Measurements from ENCODE around the gene AFMID. TPM values are rescaled to one million over a fixed set of nuclear protein-coding genes. Genes with fewer than 3 reads are reported as not detected.

Gene AFMID
- total and polyA plus RNA-seq, 9 donors, result 32.4 to 69.5 (median 41.2) TPM

- no peaks in the 10 kb centered on the region for H3K36me3 ChIP-seq
- DNase-seq, result peak in 3 of 5 donors; percentile 38 to 45 (median 44)
- H3K27ac ChIP-seq, result no peak overlapping the region
- TF ChIP-seq CTCF (IDR thresholded peaks at IDR 0.05) (no peak), EP300 (IDR thresholded peaks at IDR 0.05) (no peak), POLR2A (IDR thresholded peaks at IDR 0.05) (no peak)
- no peaks in the 10 kb centered on the region for H3K9me3 ChIP-seq
- intact Hi-C loops (cut with DNase I), result loop anchor here in 1 of 4 donors (10.0 kb wide), 1 partner anchor 110 kb away; the partner anchor contains the start of gene SOCS3
- 80 to 89% (median 85%) methylated on average over 18 of the region's 18 CpGs for WGBS, 3 donors
- no peaks in the 10 kb centered on the region for H3K27me3 ChIP-seq
- peaks cover 18% of the 10 kb centered on the region for H3K4me1 ChIP-seq (ENCODE audit: insufficient read depth)
- no peak overlapping the region for H3K4me3 ChIP-seq
Observed at GRCh38 chr17:78255029-78255656, 68.0 kb downstream of the AFMID start.

GRCh38 chr17:78255953-78256706, 69.0 kb downstream of the AFMID start:
- Histone ChIP-seq H3K9me3 (no peaks in the 10 kb centered on the region), H3K4me3 (no peak overlapping the region), H3K4me1 (ENCODE audit: insufficient read depth) (peaks cover 18% of the 10 kb centered on the region), H3K36me3 (no peaks in the 10 kb centered on the region), H3K27me3 (no peaks in the 10 kb centered on the region), H3K27ac (peak overlapping the region in 1 of 2 donors; percentile 40)
- intact Hi-C loops (cut with DNase I), result loop anchor here in 1 of 4 donors (10.0 kb wide), 1 partner anchor 109 kb away; the partner anchor contains the start of gene SOCS3
- DNase-seq, result peak in 2 of 5 donors; percentile 32 to 33
- 50 to 69% (median 55%) methylated on average over 14 of the region's 14 CpGs for WGBS, 3 donors
- TF ChIP-seq CTCF (IDR thresholded peaks at IDR 0.05), result no peak
- no peak for TF ChIP-seq POLR2A (IDR thresholded peaks at IDR 0.05)
- no peak for TF ChIP-seq EP300 (IDR thresholded peaks at IDR 0.05)

GRCh38 chr17:78256707-78257591, 69.8 kb downstream of the AFMID start:
- intact Hi-C loops (cut with DNase I), result loop anchor here in 1 of 4 donors (10.0 kb wide), 1 partner anchor 108 kb away; the partner anchor contains the start of gene SOCS3
- Histone ChIP-seq H3K4me1 (ENCODE audit: insufficient read depth) (peaks cover 18% of the 10 kb centered on the region), H3K27ac (peak overlapping the region in 1 of 2 donors; percentile 40)

More at GRCh38 chr17:78256707-78257591, 69.8 kb downstream of the AFMID start:
- peak in 3 of 5 donors; percentile 54 to 70 (median 58) for DNase-seq
- H3K36me3 ChIP-seq, result no peaks in the 10 kb centered on the region
- no peak overlapping the region for H3K4me3 ChIP-seq
- TF ChIP-seq POLR2A (IDR thresholded peaks at IDR 0.05) (no peak), EP300 (IDR thresholded peaks at IDR 0.05) (no peak), CTCF (IDR thresholded peaks at IDR 0.05) (no peak)
- no peaks in the 10 kb centered on the region for H3K9me3 ChIP-seq
- no peaks in the 10 kb centered on the region for H3K27me3 ChIP-seq
- 37 to 50% (median 38%) methylated on average over 18 of the region's 18 CpGs for WGBS, 3 donors

Small RNAs within 50 kb of the gene (small RNA-seq; reads per million reads assigned to genes)
- gene AC087645.1, result not detected

Other genes starting within 250 kb of the AFMID start
- 10 to 100 TPM in 6 of 7 donors, 1 to 10 TPM in 1; 9.2 to 45.3 (median 32.5) TPM for gene TNRC6C, start 228.7 kb upstream of the AFMID start, total RNA-seq
- gene TNRC6C, start 228.7 kb upstream of the AFMID start, polyA plus RNA-seq, result 10 to 100 TPM in 1 of 2 donors, 1 to 10 TPM in 1; 8.7 to 12.1 TPM
- 10 to 100 TPM in 4 of 7 donors, 1 to 10 TPM in 3; 7.2 to 26.8 (median 17.4) TPM for gene TMC6, start 58.6 kb upstream of the AFMID start, total RNA-seq
- gene TMC6, start 58.6 kb upstream of the AFMID start, polyA plus RNA-seq, result 1 to 10 TPM; 1.2 to 7.2 TPM
- 1 to 10 TPM; 1.1 to 4.2 (median 2.4) TPM for gene TMC8, start 56.6 kb upstream of the AFMID start, total RNA-seq
- 1 to 10 TPM in 1 of 2 donors, under 1 TPM in 1; 0.94 to 2.9 TPM for gene TMC8, start 56.6 kb upstream of the AFMID start, polyA plus RNA-seq
- gene C17orf99, start 41.0 kb upstream of the AFMID start, total RNA-seq, result 1 to 10 TPM in 1 of 7 donors, under 1 TPM in 1, not detected in 5; 0.10 to 1.8 TPM
- under 1 TPM in 1 of 2 donors, not detected in 1; 0.11 TPM for gene C17orf99, start 41.0 kb upstream of the AFMID start, polyA plus RNA-seq
- gene SYNGR2, start 18.8 kb upstream of the AFMID start, total RNA-seq, result 10 to 100 TPM; 25.2 to 88.7 (median 45.8) TPM
- 10 to 100 TPM; 11.9 to 51.5 TPM for gene SYNGR2, start 18.8 kb upstream of the AFMID start, polyA plus RNA-seq
- 1 to 10 TPM in 4 of 7 donors, under 1 TPM in 3; 0.35 to 4.9 (median 1.4) TPM for gene TK1, start 310 bp upstream of the AFMID start, total RNA-seq
- 1 to 10 TPM in 1 of 2 donors, under 1 TPM in 1; 0.65 to 1.4 TPM for gene TK1, start 310 bp upstream of the AFMID start, polyA plus RNA-seq
- 1 to 10 TPM in 2 of 7 donors, under 1 TPM in 3, not detected in 2; 0.11 to 1.4 (median 0.24) TPM for gene BIRC5, start 26.9 kb downstream of the AFMID start, total RNA-seq
- 1 to 10 TPM in 1 of 2 donors, under 1 TPM in 1; 0.73 to 1.4 TPM for gene BIRC5, start 26.9 kb downstream of the AFMID start, polyA plus RNA-seq
- gene TMEM235, start 44.3 kb downstream of the AFMID start, total RNA-seq, result not detected
- gene TMEM235, start 44.3 kb downstream of the AFMID start, polyA plus RNA-seq, result under 1 TPM in 1 of 2 donors, not detected in 1; 0.07 TPM
- 100 to 1,000 TPM in 2 of 7 donors, 10 to 100 TPM in 5; 14.4 to 284 (median 56.5) TPM for gene SOCS3, start 172.7 kb downstream of the AFMID start, total RNA-seq
- 10 to 100 TPM; 21.9 to 69.5 TPM for gene SOCS3, start 172.7 kb downstream of the AFMID start, polyA plus RNA-seq
- gene PGS1, start 191.3 kb downstream of the AFMID start, total RNA-seq, result 10 to 100 TPM; 27.2 to 50.2 (median 37.6) TPM
- 10 to 100 TPM; 13.5 to 28.7 TPM for gene PGS1, start 191.3 kb downstream of the AFMID start, polyA plus RNA-seq

Data from ovary (tissue), 9 donors.